ENCODE data around the gene GDF15.
"Not testable (repeated sequence)": the region's sequence is repeated elsewhere in the genome, so short reads cannot be mapped to it uniquely, and the experiment has no call there.

Gene GDF15

GRCh38 chr19:18385675-18386542, at the start of gene GDF15:
TSS of gene GDF15 (plus strand) at chr19:18386158. CDS start at chr19:18386190, 32 bp downstream.
- FAIRE-seq, result no peak

- FAIRE-seq, result no peak
These were observed 47.4 kb upstream of the GDF15 start for GRCh38 chr19:18338541-18338940.

- no peak for FAIRE-seq
These were observed 46.2 kb upstream of the GDF15 start for GRCh38 chr19:18339723-18340122.

GRCh38 chr19:18340190-18340989, 45.6 kb upstream of the GDF15 start, which contains the start of gene PGPEP1:
TSS of gene PGPEP1 (plus strand) at chr19:18340598. CDS start at chr19:18340682, 84 bp downstream.
- no peak for FAIRE-seq

GRCh38 chr19:18340990-18341868, 44.7 kb upstream of the GDF15 start:
- FAIRE-seq, result no peak

- no peak for FAIRE-seq
These were observed 43.8 kb upstream of the GDF15 start for GRCh38 chr19:18342090-18342632.

GRCh38 chr19:18344582-18344950, 41.4 kb upstream of the GDF15 start:
- no peak for FAIRE-seq

- no peak for FAIRE-seq
These were observed 40.7 kb upstream of the GDF15 start for GRCh38 chr19:18345296-18345695.

GRCh38 chr19:18346091-18346490, 39.9 kb upstream of the GDF15 start:
- FAIRE-seq, result no peak

GRCh38 chr19:18348171-18348570, 37.8 kb upstream of the GDF15 start:
- no peak for FAIRE-seq

- not testable (repeated sequence) for FAIRE-seq
These were observed 37.1 kb upstream of the GDF15 start for GRCh38 chr19:18348818-18349339.

- peak; percentile 94 for FAIRE-seq
These were observed 36.3 kb upstream of the GDF15 start for GRCh38 chr19:18349524-18350128.

GRCh38 chr19:18350490-18350889, 35.5 kb upstream of the GDF15 start:
- no peak for FAIRE-seq

GRCh38 chr19:18351544-18351943, 34.4 kb upstream of the GDF15 start:
- no peak for FAIRE-seq

GRCh38 chr19:18353378-18354005, 32.5 kb upstream of the GDF15 start:
- no peak for FAIRE-seq

- not testable (repeated sequence) for FAIRE-seq
These were observed 31.2 kb upstream of the GDF15 start for GRCh38 chr19:18354743-18355142.

GRCh38 chr19:18357041-18357440, 28.9 kb upstream of the GDF15 start:
- no peak for FAIRE-seq

GRCh38 chr19:18361646-18362045, 24.3 kb upstream of the GDF15 start:
- FAIRE-seq, result no peak

GRCh38 chr19:18362934-18363542, 22.9 kb upstream of the GDF15 start:
- no peak for FAIRE-seq

- no peak for FAIRE-seq
These were observed 22.2 kb upstream of the GDF15 start for GRCh38 chr19:18363787-18364186.
